SK-N-SH treated with all-trans-retinoic acid at 6 μM for 48 hours (cell line): Measurements from ENCODE around the gene VWA5A.

Experiments
- ATAC-seq: fragments of 200-7000 bp; cut with Tn5 transposase; 3 replicates; pipeline ENCODE4 v1.9.1; 2020; ENCODE audit warnings: mild to moderate bottlenecking, moderate library complexity
- ARNTL ChIP-seq: fragments of 450-650 bp; formaldehyde crosslinking; IDR thresholded peaks from 2 replicates; pipeline ENCODE4 v1.5.0; 2020; ENCODE audit warnings: low read depth, mild to moderate bottlenecking, moderate library complexity, borderline replicate concordance
- BACH2 ChIP-seq: fragments of 250-450 bp; sonication (Bioruptor Pico); IDR thresholded peaks from 2 replicates; pipeline ENCODE4 v1.9.0; 2021; ENCODE audit warnings: mild to moderate bottlenecking, borderline replicate concordance
- CREB5 ChIP-seq: fragments of 250-450 bp; sonication (Bioruptor Pico); IDR thresholded peaks from 2 replicates; pipeline ENCODE4 v1.5.1; 2020; ENCODE audit warnings: low read depth, mild to moderate bottlenecking, moderate library complexity
- CSDC2 ChIP-seq: fragments of 250-450 bp; sonication (Bioruptor Pico); IDR thresholded peaks from 2 replicates; pipeline ENCODE4 v1.5.0; 2020; ENCODE audit warnings: mild to moderate bottlenecking, moderate library complexity
- CSRNP3 ChIP-seq: fragments of 250-450 bp; sonication (Bioruptor Pico); IDR thresholded peaks from 2 replicates; pipeline ENCODE4 v1.5.1; 2021; ENCODE audit warnings: mild to moderate bottlenecking, moderate library complexity
- GLIS3 ChIP-seq: fragments of 250-450 bp; sonication (Bioruptor Pico); IDR thresholded peaks from 2 replicates; pipeline ENCODE4 v1.5.0; 2020; ENCODE audit warnings: mild to moderate bottlenecking, moderate library complexity
- ISL1 ChIP-seq: fragments of 250-450 bp; sonication (Bioruptor Pico); IDR thresholded peaks from 2 replicates; pipeline ENCODE4 v2.1.2; 2022; ENCODE audit warnings: mild to moderate bottlenecking, moderate library complexity
- OSR1 ChIP-seq: fragments of 250-450 bp; sonication (Bioruptor Pico); IDR thresholded peaks from 2 replicates; pipeline ENCODE4 v1.8.0; 2022; ENCODE audit warnings: moderate library complexity, mild to moderate bottlenecking, inconsistent platforms
- PATZ1 ChIP-seq: fragments of 250-450 bp; sonication (Bioruptor Pico); IDR thresholded peaks from 2 replicates; pipeline ENCODE4 v1.8.0; 2020; ENCODE audit warnings: mild to moderate bottlenecking, moderate library complexity, borderline replicate concordance
- POU6F1 ChIP-seq: fragments of 250-450 bp; sonication (Bioruptor Pico); IDR thresholded peaks from 2 replicates; pipeline ENCODE4 v1.8.0; 2021; ENCODE audit warnings: low read depth, mild to moderate bottlenecking, moderate library complexity, borderline replicate concordance
- PPARA ChIP-seq: fragments of 250-450 bp; sonication (Bioruptor Pico); IDR thresholded peaks from 2 replicates; pipeline ENCODE4 v1.5.0; 2020; ENCODE audit warnings: mild to moderate bottlenecking, borderline replicate concordance
- RARB ChIP-seq: fragments of 250-450 bp; sonication (Bioruptor Pico); IDR thresholded peaks from 2 replicates; pipeline ENCODE4 v1.8.0; 2021; ENCODE audit warnings: mild to moderate bottlenecking, moderate library complexity
- SNAI2 ChIP-seq: fragments of 250-450 bp; sonication (Bioruptor Pico); IDR thresholded peaks from 2 replicates; pipeline ENCODE4 v1.5.0; 2020; ENCODE audit warnings: mild to moderate bottlenecking, moderate library complexity
- TCF4 ChIP-seq: fragments of 250-450 bp; sonication (Bioruptor Pico); IDR thresholded peaks from 2 replicates; pipeline ENCODE4 v1.8.0; 2021; ENCODE audit warnings: mild to moderate bottlenecking, moderate library complexity, borderline replicate concordance
- TOX ChIP-seq: fragments of 250-450 bp; sonication (Bioruptor Pico); IDR thresholded peaks from 2 replicates; pipeline ENCODE4 v1.8.0; 2021; ENCODE audit warnings: mild to moderate bottlenecking, moderate library complexity, borderline replicate concordance
- ZC3H10 ChIP-seq: fragments of 250-450 bp; sonication (Bioruptor Pico); IDR thresholded peaks from 2 replicates; pipeline ENCODE4 v1.5.1; 2021; ENCODE audit warnings: mild to moderate bottlenecking, moderate library complexity
- ZNF565 ChIP-seq: fragments of 450-650 bp; formaldehyde crosslinking; conservative IDR thresholded peaks from 2 replicates; pipeline ENCODE4 v1.5.0; 2020; ENCODE audit warnings: low read depth, mild to moderate bottlenecking, moderate library complexity
- ZNF70 ChIP-seq: fragments of 450-650 bp; formaldehyde crosslinking; IDR thresholded peaks from 2 replicates; pipeline ENCODE4 v1.5.0; 2020; ENCODE audit warnings: mild to moderate bottlenecking, moderate library complexity

The VWA5A gene

GRCh38 chr11:124085997-124086846 is 29.0 kb upstream of the VWA5A start:
- TF ChIP-seq ARNTL: no peak
- no peak for TF ChIP-seq PATZ1 (CRISPR knock-in tag)
- ATAC-seq: no peak

GRCh38 chr11:124090996-124091395 is 24.3 kb upstream of the VWA5A start:
- TF ChIP-seq CSRNP3 (no peak), TCF4 (CRISPR knock-in tag) (no peak), PPARA (CRISPR knock-in tag) (no peak), SNAI2 (no peak), CREB5 (CRISPR knock-in tag) (no peak), ZNF565 (no peak), BACH2 (CRISPR knock-in tag) (no peak), RARB (CRISPR knock-in tag) (no peak), GLIS3 (no peak), ZC3H10 (CRISPR knock-in tag) (no peak), ZNF70 (CRISPR knock-in tag) (no peak), TOX (no peak), ISL1 (CRISPR knock-in tag) (no peak)
- ATAC-seq: no peak

- ATAC-seq: no peak
- no peak for TF ChIP-seq ZC3H10 (CRISPR knock-in tag)
Observed at GRCh38 chr11:124093330-124093729, 21.9 kb upstream of the VWA5A start.

- ATAC-seq: no peak
- no peak for TF ChIP-seq ISL1 (CRISPR knock-in tag)
- no peak for TF ChIP-seq GLIS3
- no peak for TF ChIP-seq OSR1 (CRISPR knock-in tag)
- TF ChIP-seq PPARA (CRISPR knock-in tag): no peak
- no peak for TF ChIP-seq CSDC2
- no peak for TF ChIP-seq CSRNP3
- no peak for TF ChIP-seq RARB (CRISPR knock-in tag)
Observed at GRCh38 chr11:124094731-124095130, 20.5 kb upstream of the VWA5A start.

- no peak for TF ChIP-seq POU6F1 (CRISPR knock-in tag)
- no peak for TF ChIP-seq CSRNP3
- TF ChIP-seq ZNF70 (CRISPR knock-in tag): no peak
- ATAC-seq: no peak
Observed at GRCh38 chr11:124096364-124096763, 18.9 kb upstream of the VWA5A start.
